HL-60 (cell line): ENCODE data around the gene INSRR.

Source experiments
- TF ChIP-seq, protein P1 (sequence below): IDR thresholded peaks from 2 replicates; pipeline ENCODE4 v1.6.1; 2012; ENCODE audit warnings: low read depth; ENCODE audit not compliant: insufficient replicate concordance
- TF ChIP-seq, protein P2 (sequence below): IDR thresholded peaks from one replicate; pipeline ENCODE4 v1.5.1; 2011; ENCODE audit warnings: low read length, control low read depth, inconsistent platforms; ENCODE audit not compliant: insufficient read depth

DNA sequence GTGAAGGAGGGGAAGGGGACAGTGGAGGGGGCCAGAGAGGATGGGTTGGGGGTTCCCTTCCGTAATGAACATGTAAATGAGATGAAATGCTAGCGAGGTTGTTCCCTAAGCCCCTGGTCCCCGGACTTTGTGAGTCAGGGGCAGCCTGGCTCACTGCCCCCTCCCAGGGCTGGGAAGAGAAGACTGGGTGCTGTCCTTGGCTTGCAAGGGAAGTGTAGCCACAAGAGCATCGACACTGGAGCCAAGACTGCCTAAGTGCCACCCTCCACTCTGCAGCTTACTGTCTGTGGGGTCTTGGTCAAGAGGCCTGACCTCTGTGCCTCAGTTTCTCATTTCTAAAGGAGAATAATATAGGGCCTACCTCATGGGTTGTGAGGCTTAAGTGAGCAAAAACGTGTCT is 35.1 kb upstream of the INSRR start:
- TF ChIP-seq, protein P1, sequence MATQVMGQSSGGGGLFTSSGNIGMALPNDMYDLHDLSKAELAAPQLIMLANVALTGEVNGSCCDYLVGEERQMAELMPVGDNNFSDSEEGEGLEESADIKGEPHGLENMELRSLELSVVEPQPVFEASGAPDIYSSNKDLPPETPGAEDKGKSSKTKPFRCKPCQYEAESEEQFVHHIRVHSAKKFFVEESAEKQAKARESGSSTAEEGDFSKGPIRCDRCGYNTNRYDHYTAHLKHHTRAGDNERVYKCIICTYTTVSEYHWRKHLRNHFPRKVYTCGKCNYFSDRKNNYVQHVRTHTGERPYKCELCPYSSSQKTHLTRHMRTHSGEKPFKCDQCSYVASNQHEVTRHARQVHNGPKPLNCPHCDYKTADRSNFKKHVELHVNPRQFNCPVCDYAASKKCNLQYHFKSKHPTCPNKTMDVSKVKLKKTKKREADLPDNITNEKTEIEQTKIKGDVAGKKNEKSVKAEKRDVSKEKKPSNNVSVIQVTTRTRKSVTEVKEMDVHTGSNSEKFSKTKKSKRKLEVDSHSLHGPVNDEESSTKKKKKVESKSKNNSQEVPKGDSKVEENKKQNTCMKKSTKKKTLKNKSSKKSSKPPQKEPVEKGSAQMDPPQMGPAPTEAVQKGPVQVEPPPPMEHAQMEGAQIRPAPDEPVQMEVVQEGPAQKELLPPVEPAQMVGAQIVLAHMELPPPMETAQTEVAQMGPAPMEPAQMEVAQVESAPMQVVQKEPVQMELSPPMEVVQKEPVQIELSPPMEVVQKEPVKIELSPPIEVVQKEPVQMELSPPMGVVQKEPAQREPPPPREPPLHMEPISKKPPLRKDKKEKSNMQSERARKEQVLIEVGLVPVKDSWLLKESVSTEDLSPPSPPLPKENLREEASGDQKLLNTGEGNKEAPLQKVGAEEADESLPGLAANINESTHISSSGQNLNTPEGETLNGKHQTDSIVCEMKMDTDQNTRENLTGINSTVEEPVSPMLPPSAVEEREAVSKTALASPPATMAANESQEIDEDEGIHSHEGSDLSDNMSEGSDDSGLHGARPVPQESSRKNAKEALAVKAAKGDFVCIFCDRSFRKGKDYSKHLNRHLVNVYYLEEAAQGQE, result no peak
- TF ChIP-seq, protein P2, sequence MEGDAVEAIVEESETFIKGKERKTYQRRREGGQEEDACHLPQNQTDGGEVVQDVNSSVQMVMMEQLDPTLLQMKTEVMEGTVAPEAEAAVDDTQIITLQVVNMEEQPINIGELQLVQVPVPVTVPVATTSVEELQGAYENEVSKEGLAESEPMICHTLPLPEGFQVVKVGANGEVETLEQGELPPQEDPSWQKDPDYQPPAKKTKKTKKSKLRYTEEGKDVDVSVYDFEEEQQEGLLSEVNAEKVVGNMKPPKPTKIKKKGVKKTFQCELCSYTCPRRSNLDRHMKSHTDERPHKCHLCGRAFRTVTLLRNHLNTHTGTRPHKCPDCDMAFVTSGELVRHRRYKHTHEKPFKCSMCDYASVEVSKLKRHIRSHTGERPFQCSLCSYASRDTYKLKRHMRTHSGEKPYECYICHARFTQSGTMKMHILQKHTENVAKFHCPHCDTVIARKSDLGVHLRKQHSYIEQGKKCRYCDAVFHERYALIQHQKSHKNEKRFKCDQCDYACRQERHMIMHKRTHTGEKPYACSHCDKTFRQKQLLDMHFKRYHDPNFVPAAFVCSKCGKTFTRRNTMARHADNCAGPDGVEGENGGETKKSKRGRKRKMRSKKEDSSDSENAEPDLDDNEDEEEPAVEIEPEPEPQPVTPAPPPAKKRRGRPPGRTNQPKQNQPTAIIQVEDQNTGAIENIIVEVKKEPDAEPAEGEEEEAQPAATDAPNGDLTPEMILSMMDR, result no peak
